Stomach (tissue), 9 donors: ENCODE data around the gene TBRG4. TPM values are rescaled to one million over a fixed set of nuclear protein-coding genes. Genes with fewer than 3 reads are reported as not detected.

Experiments
- DNase-seq, 2 donors: peaks; one replicate each; pipeline versions ENCODE4 v3.0.0 to v3.0.0-alpha.2; 2013 to 2019
- H3K27ac ChIP-seq, 5 donors: fragments of 200-600 bp in 4 of 5; sonication (generic) in 4 of 5; one replicate each; pipeline ENCODE4 v1.5.1; 2013 to 2019; ENCODE audit warnings: mild to moderate bottlenecking in 1 of 5, moderate library complexity in 1 of 5
- H3K27me3 ChIP-seq, 3 donors: fragments of 200-600 bp; sonication (generic); one replicate each; pipeline ENCODE4 v1.5.1; 2017 to 2019; ENCODE audit warnings: mixed run types in 1 of 3
- H3K36me3 ChIP-seq, 4 donors: fragments of 200-600 bp; sonication (generic); 1 replicate in 3 of 4; 2 replicates in 1 of 4; pipeline ENCODE4 v1.5.1; 2016 to 2019
- H3K4me1 ChIP-seq, 4 donors: fragments of 200-600 bp; sonication (generic); one replicate each; pipeline ENCODE4 v1.5.1; 2016 to 2019
- H3K4me3 ChIP-seq, 4 donors: fragments of 200-600 bp; sonication (generic) in 3 of 4; one replicate each; pipeline ENCODE4 v1.5.1; 2016 to 2019; ENCODE audit warnings: mild to moderate bottlenecking in 1 of 4
- H3K9me3 ChIP-seq, 4 donors: fragments of 200-600 bp; sonication (generic); one replicate each; pipeline ENCODE4 v1.5.1; 2016 to 2019
- EP300 ChIP-seq: sonication (generic); formaldehyde crosslinking; IDR thresholded peaks from one replicate; pipeline ENCODE4 v1.6.1; 2017; ENCODE audit warnings: antibody characterized with exemption
- POLR2A ChIP-seq, 4 donors: fragments of 450-650 bp; IDR thresholded peaks; one replicate each; pipeline ENCODE4 v1.6.1; 2016; ENCODE audit warnings: antibody characterized with exemption in 4 of 4, control low read depth in 2 of 4, mild to moderate bottlenecking in 1 of 4, moderate library complexity in 1 of 4
- POLR2AphosphoS5 ChIP-seq, 3 donors: sonication (generic); formaldehyde crosslinking; IDR thresholded peaks; one replicate each; pipeline ENCODE4 v1.6.1; 2016; ENCODE audit warnings: antibody characterized with exemption in 3 of 3
- WGBS, 5 donors: extraction: QIAGEN DNeasy Blood & Tissue Kit in 3 of 5; methylation state at CpG; one replicate each; pipeline versions ENCODE4 v1.1.5 to v1.1.7; 2013 to 2018; 5-methylcytosine and 5-hydroxymethylcytosine counted together
- intact Hi-C: fragments of 100-400 bp; cut with DNase I; formaldehyde crosslinking; loops from one replicate; pipeline ENCODE4 v1.15.1; 2023; ENCODE audit warnings: low total_unique reads
- polyA plus RNA-seq, 3 donors: library from polyadenylated mRNA; stranded (reverse); fragments of 200-250 nt; gene quantifications; one replicate each; pipeline ENCODE4 v1.2.3, GENCODE V29; 2013
- total RNA-seq, 5 donors: library from RNA; depleted of rRNA; stranded (reverse); fragments of >200 nt; gene quantifications; one replicate each; pipeline versions ENCODE4 v1.1.0 to v1.2.3, GENCODE V29; 2014 to 2016
- TF ChIP-seq, protein P1 (sequence below), 7 experiments: fragments of 450-650 bp in 4 of 7; fragments of 200-600 bp in 3 of 7; sonication (generic) in 3 of 7; IDR thresholded peaks; one replicate each; pipeline ENCODE4 v1.5.1; 2016 to 2019; ENCODE audit warnings: antibody characterized with exemption in 7 of 7, control low read depth in 2 of 7, mild to moderate bottlenecking in 1 of 7
- donor health status: healthy with polysubstance abuse.
- donor health status: Bipolar disorder and iron deficiency.
- donor health status: healthy.

The TBRG4 gene
- total and polyA plus RNA-seq, 8 donors, result 31.2 to 219 (median 47.9) TPM

GRCh38 chr7:45133877-45134276, 22.4 kb upstream of the TBRG4 start:
- Histone ChIP-seq H3K4me3 (no peak overlapping the region), H3K27me3 (peaks cover 0 to 13% (median 0%) of the 10 kb centered on the region in 3 donors), H3K9me3 (no peaks in the 10 kb centered on the region), H3K4me1 (no peaks in the 10 kb centered on the region), H3K36me3 (no peaks in the 10 kb centered on the region), H3K27ac (no peak overlapping the region)
- WGBS, 5 donors, result 86 to 92% (median 92%) methylated on average over 5 to 7 of the region's 7 CpGs
- intact Hi-C loops, result loop anchor here (10.0 kb wide), 2 partner anchors 159 to 279 kb away; partner anchors contain the start of gene MYO1G
- TF ChIP-seq EP300 (no peak), POLR2A (IDR thresholded peaks at IDR 0.05) (no peak), POLR2AphosphoS5 (IDR thresholded peaks at IDR 0.05) (no peak)
- TF ChIP-seq, protein P1, sequence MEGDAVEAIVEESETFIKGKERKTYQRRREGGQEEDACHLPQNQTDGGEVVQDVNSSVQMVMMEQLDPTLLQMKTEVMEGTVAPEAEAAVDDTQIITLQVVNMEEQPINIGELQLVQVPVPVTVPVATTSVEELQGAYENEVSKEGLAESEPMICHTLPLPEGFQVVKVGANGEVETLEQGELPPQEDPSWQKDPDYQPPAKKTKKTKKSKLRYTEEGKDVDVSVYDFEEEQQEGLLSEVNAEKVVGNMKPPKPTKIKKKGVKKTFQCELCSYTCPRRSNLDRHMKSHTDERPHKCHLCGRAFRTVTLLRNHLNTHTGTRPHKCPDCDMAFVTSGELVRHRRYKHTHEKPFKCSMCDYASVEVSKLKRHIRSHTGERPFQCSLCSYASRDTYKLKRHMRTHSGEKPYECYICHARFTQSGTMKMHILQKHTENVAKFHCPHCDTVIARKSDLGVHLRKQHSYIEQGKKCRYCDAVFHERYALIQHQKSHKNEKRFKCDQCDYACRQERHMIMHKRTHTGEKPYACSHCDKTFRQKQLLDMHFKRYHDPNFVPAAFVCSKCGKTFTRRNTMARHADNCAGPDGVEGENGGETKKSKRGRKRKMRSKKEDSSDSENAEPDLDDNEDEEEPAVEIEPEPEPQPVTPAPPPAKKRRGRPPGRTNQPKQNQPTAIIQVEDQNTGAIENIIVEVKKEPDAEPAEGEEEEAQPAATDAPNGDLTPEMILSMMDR (IDR thresholded peaks at IDR 0.05), result no peak
- DNase-seq, result no peak

DNA sequence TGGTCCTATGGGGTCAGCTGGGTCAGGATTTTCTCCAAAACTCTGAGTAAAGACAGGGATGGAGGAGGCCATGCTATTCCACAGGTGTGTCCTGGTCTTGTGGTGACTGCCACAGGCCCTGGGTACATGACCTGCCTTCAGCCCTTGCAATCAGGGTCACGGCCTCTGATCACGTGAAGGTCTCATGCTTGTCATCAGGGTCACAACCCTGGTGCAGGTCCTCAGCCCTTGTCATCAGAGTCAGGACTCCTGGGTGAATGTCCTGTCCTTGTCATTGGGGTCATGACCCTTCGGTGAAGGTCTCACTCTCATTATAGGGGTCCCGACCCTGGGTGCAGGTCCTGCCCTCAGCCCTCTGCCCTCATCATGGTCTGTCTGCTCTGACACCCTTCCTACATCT, 21.9 kb upstream of the TBRG4 start:
- Histone ChIP-seq H3K9me3 (no peaks in the 10 kb centered on the region), H3K4me3 (no peak overlapping the region), H3K27me3 (peaks cover 0 to 13% (median 0%) of the 10 kb centered on the region in 3 donors), H3K4me1 (no peaks in the 10 kb centered on the region), H3K27ac (no peak overlapping the region), H3K36me3 (no peaks in the 10 kb centered on the region)
- intact Hi-C loops, result loop anchor here (10.0 kb wide), 2 partner anchors 159 to 279 kb away; partner anchors contain the start of gene MYO1G
- DNase-seq, result no peak
- 85 to 96% (median 89%) methylated on average over 4 of the region's 4 CpGs for WGBS, 5 donors
- no peak for TF ChIP-seq POLR2AphosphoS5 (IDR thresholded peaks at IDR 0.05)
- TF ChIP-seq EP300, result no peak
- no peak for TF ChIP-seq POLR2A (IDR thresholded peaks at IDR 0.05)
- TF ChIP-seq, protein P1 (IDR thresholded peaks at IDR 0.05), result no peak

GRCh38 chr7:45132708-45133320, 21.3 kb upstream of the TBRG4 start:
- Histone ChIP-seq H3K36me3 (no peaks in the 10 kb centered on the region), H3K27ac (no peak overlapping the region), H3K4me3 (no peak overlapping the region), H3K4me1 (no peaks in the 10 kb centered on the region), H3K9me3 (no peaks in the 10 kb centered on the region), H3K27me3 (peaks cover 0 to 13% (median 0%) of the 10 kb centered on the region in 3 donors)
- no peak for DNase-seq
- WGBS, 5 donors, result 66 to 79% (median 77%) methylated on average over 6 to 8 of the region's 8 CpGs
- TF ChIP-seq, protein P1 (IDR thresholded peaks at IDR 0.05), result no peak
- TF ChIP-seq POLR2AphosphoS5 (IDR thresholded peaks at IDR 0.05), result no peak
- TF ChIP-seq POLR2A (IDR thresholded peaks at IDR 0.05), result no peak
- TF ChIP-seq EP300, result no peak
- intact Hi-C loops, result loop anchor here (10.0 kb wide), 2 partner anchors 158 to 278 kb away; partner anchors contain the start of gene MYO1G

- H3K9me3 ChIP-seq, result no peaks in the 10 kb centered on the region
- no peaks in the 10 kb centered on the region for H3K4me1 ChIP-seq
- H3K36me3 ChIP-seq, result no peaks in the 10 kb centered on the region
- peaks cover 0 to 13% (median 0%) of the 10 kb centered on the region in 3 donors for H3K27me3 ChIP-seq
- no peak for DNase-seq
- no peak overlapping the region for H3K4me3 ChIP-seq
- 44 to 76% (median 75%) methylated on average over 3 to 4 of the region's 4 CpGs for WGBS, 5 donors
- intact Hi-C loops, result loop anchor here (10.0 kb wide), 2 partner anchors 157 to 277 kb away; partner anchors contain the start of gene MYO1G
- H3K27ac ChIP-seq, result no peak overlapping the region
- TF ChIP-seq, protein P1 (IDR thresholded peaks at IDR 0.05), result no peak
- TF ChIP-seq POLR2AphosphoS5 (IDR thresholded peaks at IDR 0.05) (no peak), EP300 (no peak), POLR2A (IDR thresholded peaks at IDR 0.05) (no peak)
These were observed 20.4 kb upstream of the TBRG4 start for GRCh38 chr7:45131891-45132290.
